ENCODE measurements around the gene KRT81. TPM values are rescaled to one million over a fixed set of nuclear protein-coding genes. Genes with fewer than 3 reads are reported as not detected.

The KRT81 gene
- total and polyA plus RNA-seq, 10 donors = 0.05 to 0.37 TPM; not detected in 8

- WGBS, 5 donors = 59 to 77% (median 75%) methylated on average over 2 to 4 of the region's 4 CpGs
- no peak overlapping the region for H3K4me3 ChIP-seq
- no peaks in the 10 kb centered on the region for H3K36me3 ChIP-seq
- peaks cover 0 to 25% (median 9%) of the 10 kb centered on the region in 6 donors for H3K4me1 ChIP-seq
- peak overlapping the region in 4 of 8 donors; percentile 17 to 48 (median 22) for H3K27ac ChIP-seq
- peaks cover 0 to 35% (median 4%) of the 10 kb centered on the region in 7 donors for H3K27me3 ChIP-seq (replicated peaks in 1 of 7)
- no peak for TF ChIP-seq POLR2AphosphoS5 (IDR thresholded peaks at IDR 0.05)
- TF ChIP-seq CTCF (IDR thresholded peaks at IDR 0.05 in 8 of 11, conservative IDR thresholded peaks at IDR 0.05 in 3 of 11) = no peak
- no peak for TF ChIP-seq POLR2A (IDR thresholded peaks at IDR 0.05)
- intact Hi-C loops (cut with DNase I; ENCODE audit: low total_unique reads) = no loop called here
- no peaks in the 10 kb centered on the region for H3K9me3 ChIP-seq
- DNase-seq = peak; percentile 61
Observed at GRCh38 chr12:52280796-52281560, 10.4 kb downstream of the KRT81 start.

- 70 to 88% (median 82%) methylated on average over 3 of the region's 3 CpGs for WGBS, 5 donors
- peak; percentile 35 for DNase-seq
- Histone ChIP-seq H3K9me3 (no peaks in the 10 kb centered on the region), H3K27ac (peak overlapping the region in 4 of 8 donors; percentile 17 to 48 (median 22)), H3K27me3 (replicated peaks in 1 of 7) (peaks cover 0 to 40% (median 4%) of the 10 kb centered on the region in 7 donors), H3K4me1 (peaks cover 0 to 25% (median 9%) of the 10 kb centered on the region in 6 donors), H3K4me3 (no peak overlapping the region), H3K36me3 (no peaks in the 10 kb centered on the region)
- intact Hi-C loops (cut with DNase I; ENCODE audit: low total_unique reads) = no loop called here
- no peak for TF ChIP-seq POLR2A (IDR thresholded peaks at IDR 0.05)
Observed at GRCh38 chr12:52280319-52280795, 11.0 kb downstream of the KRT81 start.

GRCh38 chr12:52279422-52280318 is 11.7 kb downstream of the KRT81 start:
- H3K4me3 ChIP-seq = no peak overlapping the region
- H3K4me1 ChIP-seq = peaks cover 0 to 25% (median 9%) of the 10 kb centered on the region in 6 donors
- peak; percentile 27 for DNase-seq
- TF ChIP-seq CTCF (IDR thresholded peaks at IDR 0.05 in 8 of 11, conservative IDR thresholded peaks at IDR 0.05 in 3 of 11) = no peak
- no peak for TF ChIP-seq POLR2AphosphoS5 (IDR thresholded peaks at IDR 0.05)
- no peak for TF ChIP-seq POLR2A (IDR thresholded peaks at IDR 0.05)
- H3K27me3 ChIP-seq (replicated peaks in 1 of 7) = peaks cover 0 to 43% (median 4%) of the 10 kb centered on the region in 7 donors
- WGBS, 5 donors = 84 to 89% (median 85%) methylated on average over 14 of the region's 14 CpGs
- no peaks in the 10 kb centered on the region for H3K36me3 ChIP-seq
- no peaks in the 10 kb centered on the region for H3K9me3 ChIP-seq
- H3K27ac ChIP-seq = no peak overlapping the region
- intact Hi-C loops (cut with DNase I; ENCODE audit: low total_unique reads) = no loop called here

DNA sequence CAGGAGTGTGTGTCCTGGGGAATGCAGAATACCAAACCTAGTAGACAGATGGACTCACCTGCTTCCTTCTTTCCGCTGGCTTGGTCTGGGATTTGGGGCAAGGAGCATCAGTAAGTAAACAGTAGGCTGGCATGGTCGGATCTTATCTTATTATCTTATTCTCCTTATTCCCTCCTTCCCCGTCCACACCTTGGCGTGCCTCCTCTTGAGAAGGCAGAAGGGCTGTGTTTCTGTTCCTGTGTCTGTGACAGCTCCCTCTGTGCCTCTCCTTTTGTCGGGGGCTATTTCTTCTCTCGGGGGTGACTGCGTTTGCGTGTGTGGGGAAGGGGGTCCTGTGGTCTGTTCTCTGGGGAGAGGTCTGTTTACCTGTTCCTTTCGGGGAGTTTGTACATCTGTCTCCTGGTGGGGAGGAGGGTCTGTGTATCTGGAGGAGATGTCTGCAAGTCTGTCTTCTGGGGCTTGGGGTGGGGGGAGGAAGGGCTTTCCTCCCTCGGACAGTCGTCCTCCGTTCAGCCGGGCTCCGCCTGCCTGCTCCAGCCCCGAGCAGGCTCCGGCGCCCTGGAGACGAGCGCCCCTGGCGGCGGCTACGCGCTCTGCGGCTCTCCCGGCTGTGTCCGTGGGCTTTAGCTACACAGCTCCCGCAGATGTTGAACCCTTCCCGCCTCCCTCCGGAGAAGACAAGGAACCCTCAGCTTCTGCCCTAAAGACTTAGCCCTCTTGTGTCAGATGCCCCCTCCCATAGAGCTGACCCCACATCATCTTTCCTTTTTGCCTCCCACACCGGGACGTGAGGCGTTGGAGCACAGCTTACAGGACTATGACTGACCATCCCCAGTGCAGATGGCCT is 12.5 kb downstream of the KRT81 start:
- intact Hi-C loops (cut with DNase I; ENCODE audit: low total_unique reads) = no loop called here
- peaks cover 0 to 25% (median 9%) of the 10 kb centered on the region in 6 donors for H3K4me1 ChIP-seq
- TF ChIP-seq POLR2A (IDR thresholded peaks at IDR 0.05) (no peak), POLR2AphosphoS5 (IDR thresholded peaks at IDR 0.05) (peak in 1 of 3 donors; percentile 29), CTCF (IDR thresholded peaks at IDR 0.05 in 8 of 11, conservative IDR thresholded peaks at IDR 0.05 in 3 of 11) (peak; percentile 56 to 98 (median 94))
- peak overlapping the region in 1 of 8 donors; percentile 33 for H3K4me3 ChIP-seq
- no peaks in the 10 kb centered on the region for H3K36me3 ChIP-seq
- peaks cover 0 to 50% (median 4%) of the 10 kb centered on the region in 7 donors for H3K27me3 ChIP-seq (replicated peaks in 1 of 7)
- H3K27ac ChIP-seq = no peak overlapping the region
- 20 to 25% (median 24%) methylated on average over 26 to 32 of the region's 32 CpGs for WGBS, 5 donors
- no peaks in the 10 kb centered on the region for H3K9me3 ChIP-seq
- peak; percentile 93 for DNase-seq

Measured in spleen (tissue), 11 donors.